KOPT-K1 (cell line): ENCODE data around the gene LNPK.

Experiments
- H3K27ac ChIP-seq: fragments of 200-600 bp; sonication (generic); 2 replicates; pipeline ENCODE4 v1.5.1; 2016; ENCODE audit warnings: antibody characterized with exemption, mild to moderate bottlenecking, low read depth, low read length; ENCODE audit not compliant: poor library complexity, severe bottlenecking
- H3K36me3 ChIP-seq: fragments of 200-600 bp; sonication (generic); 2 replicates; pipeline ENCODE4 v1.5.1; 2017; ENCODE audit warnings: antibody characterized with exemption, mild to moderate bottlenecking, low read length, moderate library complexity; ENCODE audit not compliant: insufficient read depth
- H3K9me3 ChIP-seq: fragments of 200-600 bp; sonication (generic); 2 replicates; pipeline ENCODE4 v1.5.1; 2017; ENCODE audit warnings: antibody characterized with exemption, low read length, mild to moderate bottlenecking; ENCODE audit not compliant: insufficient read depth, poor library complexity, severe bottlenecking

LNPK gene, protein sequence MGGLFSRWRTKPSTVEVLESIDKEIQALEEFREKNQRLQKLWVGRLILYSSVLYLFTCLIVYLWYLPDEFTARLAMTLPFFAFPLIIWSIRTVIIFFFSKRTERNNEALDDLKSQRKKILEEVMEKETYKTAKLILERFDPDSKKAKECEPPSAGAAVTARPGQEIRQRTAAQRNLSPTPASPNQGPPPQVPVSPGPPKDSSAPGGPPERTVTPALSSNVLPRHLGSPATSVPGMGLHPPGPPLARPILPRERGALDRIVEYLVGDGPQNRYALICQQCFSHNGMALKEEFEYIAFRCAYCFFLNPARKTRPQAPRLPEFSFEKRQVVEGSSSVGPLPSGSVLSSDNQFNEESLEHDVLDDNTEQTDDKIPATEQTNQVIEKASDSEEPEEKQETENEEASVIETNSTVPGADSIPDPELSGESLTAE

GRCh38 chr2:176001916-176002687, at the start of gene LNPK:
LNPK (minus strand) TSS chr2:176002267; CDS start chr2:175995584, 6,683 bp downstream.
- Histone ChIP-seq H3K27ac (peak within 1 kb of the TSS; percentile 78), H3K9me3 (no peaks in the 10 kb centered on the region), H3K36me3 (no peaks in the 10 kb centered on the region)

DNA sequence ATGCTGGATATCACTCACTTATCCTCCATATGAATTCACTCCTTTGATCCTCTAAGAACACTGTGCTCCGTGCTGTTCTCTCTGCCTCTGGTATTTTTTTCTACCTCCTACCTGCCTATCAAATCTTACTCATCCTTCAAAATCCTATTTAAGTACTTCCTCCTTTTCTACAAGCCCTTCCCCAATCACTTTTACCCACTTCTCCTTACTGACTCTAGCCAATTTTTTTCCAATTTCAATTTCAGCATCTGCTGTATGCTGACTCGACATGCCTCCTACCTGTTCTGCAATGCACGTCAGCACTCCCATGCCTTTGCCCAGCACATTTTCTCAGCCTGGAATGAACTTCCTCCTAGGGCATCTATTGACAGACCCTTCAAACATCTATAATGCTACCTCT, 37.3 kb upstream of the LNPK start:
- H3K27ac ChIP-seq: no peak overlapping the region
- no peaks in the 10 kb centered on the region for H3K36me3 ChIP-seq
- H3K9me3 ChIP-seq: no peaks in the 10 kb centered on the region

GRCh38 chr2:176038694-176039093, 36.6 kb upstream of the LNPK start:
- no peaks in the 10 kb centered on the region for H3K36me3 ChIP-seq
- no peak overlapping the region for H3K27ac ChIP-seq
- no peaks in the 10 kb centered on the region for H3K9me3 ChIP-seq

DNA sequence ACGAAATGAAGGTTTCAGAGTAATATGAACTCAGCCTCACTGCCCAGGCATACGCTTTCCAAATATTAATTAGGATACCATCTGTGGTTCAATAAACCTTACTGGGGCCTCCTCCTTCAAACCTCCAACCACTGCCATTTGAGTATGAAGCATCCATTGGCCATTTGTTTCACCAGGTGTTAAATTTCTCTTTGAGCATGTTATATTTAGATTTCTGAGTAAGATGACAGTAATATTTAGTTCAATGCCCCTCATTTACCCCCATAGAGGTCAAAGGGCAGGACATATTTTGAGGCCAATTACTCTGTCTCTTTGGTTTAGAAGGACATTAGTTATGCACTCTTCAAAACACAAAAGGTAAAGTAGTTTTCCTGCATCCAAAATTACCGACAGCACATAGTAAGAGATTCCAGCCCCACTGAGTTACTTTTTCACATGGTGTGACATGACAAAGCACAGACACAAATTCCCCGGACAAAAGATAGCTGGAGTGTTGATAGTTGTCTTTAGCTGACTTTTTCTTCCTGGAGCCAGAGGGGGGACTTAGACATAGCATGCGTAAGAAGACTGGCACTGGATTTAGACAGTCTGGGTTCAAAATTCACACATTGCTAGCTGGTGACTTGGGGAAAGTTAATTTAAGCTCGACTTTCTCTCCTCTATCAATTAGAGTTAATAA, 33.1 kb upstream of the LNPK start:
- H3K36me3 ChIP-seq: no peaks in the 10 kb centered on the region
- no peaks in the 10 kb centered on the region for H3K9me3 ChIP-seq
- H3K27ac ChIP-seq: no peak overlapping the region

DNA sequence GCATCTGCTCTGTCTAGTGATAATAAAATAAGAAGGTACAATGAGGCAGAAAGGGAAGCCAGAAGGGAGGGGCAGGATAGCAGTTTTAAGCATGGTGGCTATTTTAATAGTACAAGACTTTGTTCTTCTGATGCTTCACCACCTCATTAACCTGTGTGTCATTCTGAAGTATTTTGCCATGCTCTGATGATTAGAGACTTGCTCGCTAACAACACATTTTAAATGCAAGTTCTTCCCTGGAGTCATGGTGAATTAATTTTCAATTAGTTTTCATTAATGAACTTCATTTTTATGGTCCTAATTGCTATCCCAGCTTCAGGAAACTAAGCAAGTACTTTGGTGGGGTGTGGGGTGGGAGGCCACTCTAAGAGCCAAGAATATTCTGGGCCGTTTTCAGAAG, 25.7 kb upstream of the LNPK start:
- Histone ChIP-seq H3K27ac (no peak overlapping the region), H3K36me3 (no peaks in the 10 kb centered on the region), H3K9me3 (no peaks in the 10 kb centered on the region)

DNA sequence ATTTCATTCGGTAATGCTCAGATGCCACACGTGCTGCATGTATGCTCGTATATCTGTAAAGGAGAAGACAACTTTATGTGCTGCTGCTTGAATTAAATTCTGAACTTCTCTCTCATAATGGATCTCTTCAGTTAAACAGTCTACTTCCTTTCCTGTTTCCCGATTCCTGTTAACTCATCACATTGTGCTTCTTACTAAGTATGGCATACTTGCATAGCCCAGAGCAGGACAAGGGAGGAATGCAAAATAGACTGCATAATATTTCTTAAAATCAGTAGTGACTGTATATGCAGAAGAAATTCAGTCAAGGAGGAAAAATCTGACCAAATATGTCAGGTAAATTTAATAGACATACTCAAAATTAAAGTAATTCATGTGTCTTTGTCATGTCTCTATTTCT, 23.9 kb upstream of the LNPK start:
- H3K36me3 ChIP-seq: no peaks in the 10 kb centered on the region
- no peaks in the 10 kb centered on the region for H3K9me3 ChIP-seq
- H3K27ac ChIP-seq: no peak overlapping the region

GRCh38 chr2:176024083-176024482, 22.0 kb upstream of the LNPK start:
- Histone ChIP-seq H3K9me3 (no peaks in the 10 kb centered on the region), H3K36me3 (no peaks in the 10 kb centered on the region), H3K27ac (no peak overlapping the region)

DNA sequence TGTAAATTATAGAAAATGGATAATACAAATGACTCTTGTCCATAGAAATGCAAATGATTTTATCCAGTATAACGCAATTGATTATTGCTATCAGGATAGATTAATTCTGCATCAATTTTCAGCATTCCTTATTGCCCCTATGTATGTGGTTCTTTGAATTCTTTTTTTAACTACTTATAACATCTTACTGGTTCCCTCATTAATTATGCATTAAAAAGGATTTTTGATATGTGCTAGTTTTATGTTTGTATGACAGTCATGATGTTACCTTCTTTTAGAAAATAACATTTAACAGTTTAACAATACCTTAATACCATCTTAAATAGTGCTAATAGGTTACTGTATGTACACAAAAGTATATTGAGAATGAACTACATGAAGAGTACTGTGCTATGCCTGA, 20.0 kb upstream of the LNPK start:
- no peaks in the 10 kb centered on the region for H3K9me3 ChIP-seq
- no peak overlapping the region for H3K27ac ChIP-seq
- H3K36me3 ChIP-seq: no peaks in the 10 kb centered on the region

DNA sequence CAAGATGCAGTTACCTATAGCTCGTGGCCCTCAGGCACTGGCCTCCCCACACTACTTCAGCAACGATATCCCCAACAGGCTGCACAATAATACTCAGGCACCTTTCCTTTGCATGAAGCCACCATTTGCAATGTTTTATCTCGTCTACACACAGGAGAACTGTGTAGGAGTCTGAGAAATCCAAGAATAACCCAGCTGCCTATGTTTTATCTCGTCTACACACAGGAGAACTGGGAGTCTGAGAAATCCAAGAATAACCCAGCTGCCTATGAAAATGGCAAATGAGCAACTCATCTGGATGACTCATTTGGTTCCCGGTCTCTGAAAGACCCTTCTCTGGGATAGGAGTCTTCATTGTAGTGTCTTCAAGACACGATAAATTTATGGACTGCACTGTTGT, 18.3 kb upstream of the LNPK start:
- no peaks in the 10 kb centered on the region for H3K36me3 ChIP-seq
- H3K9me3 ChIP-seq: no peaks in the 10 kb centered on the region
- H3K27ac ChIP-seq: no peak overlapping the region

DNA sequence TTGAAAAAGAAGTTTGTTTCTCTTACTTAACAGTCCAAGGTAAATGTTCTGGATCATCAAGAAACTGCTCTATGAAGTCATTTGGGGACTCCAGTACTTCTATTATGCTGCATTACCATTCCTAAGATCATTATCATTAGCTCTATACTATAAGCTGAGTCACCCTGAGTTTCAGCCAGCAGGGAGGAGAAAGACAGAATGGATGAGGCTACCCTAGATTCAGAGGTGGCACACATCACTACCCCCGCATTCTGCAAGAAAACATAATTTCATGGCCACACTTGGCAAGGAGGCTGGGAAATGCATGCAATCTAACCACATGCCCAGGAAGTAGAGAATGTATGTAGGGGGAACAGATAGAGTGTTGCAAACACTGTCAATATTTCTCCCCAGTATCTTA, 16.6 kb upstream of the LNPK start:
- no peak overlapping the region for H3K27ac ChIP-seq
- H3K36me3 ChIP-seq: no peaks in the 10 kb centered on the region
- no peaks in the 10 kb centered on the region for H3K9me3 ChIP-seq

DNA sequence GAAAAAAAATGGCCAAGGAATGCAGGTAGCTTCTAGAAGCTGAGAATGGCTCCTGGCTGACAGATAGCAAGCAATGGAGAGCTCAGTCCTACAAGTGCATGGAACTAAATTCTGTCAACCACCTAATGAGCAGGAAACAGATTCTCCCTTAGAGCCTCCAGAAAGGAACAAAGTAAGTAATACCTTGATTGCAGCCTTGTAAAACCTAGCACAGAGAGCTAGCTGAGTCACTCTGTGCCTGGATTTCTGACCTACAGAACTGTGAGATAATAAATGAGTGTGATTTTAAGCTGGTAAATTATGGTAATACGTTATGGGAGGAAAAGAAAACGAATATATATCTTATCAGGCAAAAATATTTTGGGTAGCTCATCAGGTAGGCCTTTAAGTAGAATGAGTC, 7.4 kb upstream of the LNPK start:
- Histone ChIP-seq H3K36me3 (no peaks in the 10 kb centered on the region), H3K27ac (no peak overlapping the region), H3K9me3 (no peaks in the 10 kb centered on the region)

- no peak overlapping the region for H3K27ac ChIP-seq
- H3K9me3 ChIP-seq: no peaks in the 10 kb centered on the region
- H3K36me3 ChIP-seq: no peaks in the 10 kb centered on the region
Measured at GRCh38 chr2:176004934-176005333, 2.9 kb upstream of the LNPK start.

- Histone ChIP-seq H3K36me3 (no peaks in the 10 kb centered on the region), H3K9me3 (no peaks in the 10 kb centered on the region), H3K27ac (no peak overlapping the region)
Measured at GRCh38 chr2:176003958-176004357, 1.9 kb upstream of the LNPK start.

- H3K36me3 ChIP-seq: no peaks in the 10 kb centered on the region
- H3K27ac ChIP-seq: peak overlapping the region; percentile 78
- H3K9me3 ChIP-seq: no peaks in the 10 kb centered on the region
Measured at GRCh38 chr2:176002688-176003210, 682 bp upstream of the LNPK start.

GRCh38 chr2:176001281-176001915, 669 bp downstream of the LNPK start:
- H3K27ac ChIP-seq: peak overlapping the region; percentile 78
- H3K36me3 ChIP-seq: no peaks in the 10 kb centered on the region
- H3K9me3 ChIP-seq: no peaks in the 10 kb centered on the region
